HG02588 (cell line): ENCODE results near the gene SLC1A7.

Source experiments
- ATAC-seq: cut with Tn5 transposase; IDR thresholded peaks from one replicate; pipeline ENCODE4 v1.9.1; 2021; ENCODE audit warnings: mild to moderate bottlenecking, moderate library complexity; ENCODE audit not compliant: unreplicated experiment

The SLC1A7 gene

DNA sequence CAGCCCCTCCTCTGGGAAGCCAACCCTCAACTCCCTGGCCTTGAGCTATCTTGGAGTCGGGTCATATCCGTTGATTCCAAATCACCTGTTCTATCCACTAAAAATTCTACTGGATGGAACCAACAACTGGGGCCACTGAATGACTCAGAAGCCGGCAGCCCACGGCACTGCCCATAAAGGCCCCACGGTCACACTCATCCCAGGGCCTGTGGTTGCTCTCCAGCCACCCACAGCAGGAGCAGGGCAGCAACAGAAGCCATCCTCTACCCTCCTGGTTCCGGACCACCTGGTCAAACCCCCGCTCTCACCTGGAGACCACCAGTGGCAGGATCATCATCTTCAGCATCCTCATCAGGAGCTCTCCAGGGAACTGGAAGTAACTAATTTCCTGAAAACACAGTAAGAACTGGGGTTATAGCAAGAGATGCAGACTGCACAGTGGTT lies 8.4 kb downstream of the SLC1A7 start:
- no peak for ATAC-seq

GRCh38 chr1:53133261-53134041 lies 9.0 kb downstream of the SLC1A7 start:
- no peak for ATAC-seq

GRCh38 chr1:53132176-53132575 lies 10.3 kb downstream of the SLC1A7 start:
- ATAC-seq = no peak

- ATAC-seq = no peak
These were observed 10.9 kb downstream of the SLC1A7 start for GRCh38 chr1:53131590-53131938.

- ATAC-seq = no peak
These were observed 11.4 kb downstream of the SLC1A7 start for GRCh38 chr1:53130878-53131589.

DNA sequence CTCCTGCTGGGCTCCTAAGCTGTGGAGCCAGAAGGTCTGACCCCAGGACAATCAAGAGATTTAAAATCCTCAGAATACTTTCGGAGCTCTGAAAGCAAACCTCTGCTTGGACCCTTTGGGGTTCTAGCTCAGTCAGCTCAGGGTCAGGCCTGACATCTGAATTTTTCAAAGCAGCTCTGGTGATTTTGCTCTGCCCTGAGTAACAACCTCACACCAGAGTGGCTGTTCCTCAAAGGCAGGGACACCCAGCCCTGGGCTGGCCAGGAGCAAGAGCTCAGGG lies 11.9 kb downstream of the SLC1A7 start:
- no peak for ATAC-seq

GRCh38 chr1:53129891-53130597 lies 12.4 kb downstream of the SLC1A7 start:
- ATAC-seq = no peak

GRCh38 chr1:53128401-53128800 lies 14.0 kb downstream of the SLC1A7 start:
- no peak for ATAC-seq

- ATAC-seq = no peak
These were observed 14.9 kb downstream of the SLC1A7 start for GRCh38 chr1:53127546-53127945.

DNA sequence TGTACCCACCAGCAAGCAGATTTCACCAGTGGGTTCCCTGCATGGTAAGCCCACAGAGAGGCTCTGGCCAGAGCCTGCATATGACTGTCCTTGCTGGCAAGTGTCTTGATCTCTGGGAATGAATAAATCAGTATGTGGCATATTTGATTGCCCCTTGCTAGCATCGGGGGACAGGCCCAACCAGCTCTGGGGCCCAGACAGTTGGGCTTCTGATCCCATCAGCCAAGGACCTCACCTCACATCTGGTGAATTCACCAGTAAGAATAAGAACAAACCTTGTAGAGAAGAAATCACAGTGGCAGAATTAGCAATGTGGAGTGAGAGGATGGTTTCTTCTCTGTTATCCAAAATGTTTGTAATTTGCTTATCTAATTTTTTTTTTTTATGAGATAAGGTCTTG lies 15.9 kb downstream of the SLC1A7 start:
- no peak for ATAC-seq

DNA sequence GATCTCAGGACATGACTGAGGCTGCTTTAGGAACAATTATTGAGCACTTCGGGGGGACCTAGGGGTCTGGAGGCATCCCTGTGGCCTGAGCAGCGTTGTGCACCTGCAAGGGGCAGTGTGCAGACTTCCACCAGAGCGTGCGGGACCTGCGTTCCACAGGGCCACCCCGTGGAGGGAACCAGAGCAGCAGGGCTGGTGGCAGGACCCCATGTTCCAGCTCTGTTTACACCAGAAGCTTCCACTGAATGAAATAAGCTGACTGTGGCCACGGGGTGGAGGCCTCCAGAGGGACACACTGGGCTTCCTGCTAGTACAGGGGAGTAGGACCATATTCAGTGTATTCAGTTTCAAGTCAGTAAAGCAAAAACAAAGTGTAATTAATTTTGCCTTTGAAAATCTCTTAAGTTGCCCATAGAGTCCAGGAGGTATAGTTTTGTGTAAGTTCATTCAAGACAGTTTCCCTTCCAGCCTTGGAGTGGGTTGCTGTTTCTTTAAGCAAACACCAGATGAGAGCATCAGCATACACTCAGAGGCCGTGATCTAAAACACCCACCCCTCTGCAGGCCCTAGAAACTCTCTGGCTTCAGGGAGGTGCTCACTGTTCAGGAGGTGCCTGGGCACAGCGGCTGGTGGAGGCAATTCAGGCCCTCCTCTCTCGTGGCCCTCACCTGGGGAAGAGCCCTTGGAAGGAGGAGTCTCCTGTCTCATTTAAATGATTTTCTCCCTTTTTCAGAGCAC lies 16.6 kb downstream of the SLC1A7 start:
- no peak for ATAC-seq

GRCh38 chr1:53125122-53125521 lies 17.3 kb downstream of the SLC1A7 start:
- ATAC-seq = no peak

DNA sequence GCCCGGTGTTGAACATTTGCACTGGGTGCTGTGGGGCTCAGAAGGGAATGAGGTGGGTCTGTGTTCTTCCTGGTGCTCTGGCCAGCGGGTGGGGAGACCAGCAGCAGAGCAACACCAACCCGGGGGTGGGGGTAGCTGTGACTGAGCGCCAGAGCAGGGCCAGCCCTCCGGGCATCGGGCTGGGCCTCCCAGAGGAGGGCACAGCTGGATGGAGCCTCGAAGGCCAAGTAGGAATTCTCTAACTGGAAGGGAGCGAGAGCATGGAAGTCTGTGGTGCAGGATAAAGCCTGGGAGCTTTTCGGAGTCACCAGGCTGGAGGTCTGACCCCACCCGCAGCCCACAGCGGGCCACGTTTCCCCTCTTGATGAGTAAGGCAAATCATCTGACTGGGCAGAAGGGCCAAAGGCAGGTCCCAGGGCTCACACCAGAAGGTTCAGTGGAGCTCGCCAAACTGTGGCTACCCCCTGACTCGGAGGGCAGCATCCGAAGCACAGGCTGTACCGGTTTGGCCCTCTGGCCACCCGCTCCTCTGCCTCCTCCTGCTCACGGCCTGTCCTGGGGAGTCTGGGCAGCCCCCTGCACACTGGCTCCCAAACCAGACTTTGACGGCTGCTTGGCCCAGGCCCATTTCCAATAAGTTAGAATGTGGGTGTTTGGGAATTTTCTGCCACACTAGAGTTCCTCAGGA lies 18.8 kb downstream of the SLC1A7 start:
- no peak for ATAC-seq

GRCh38 chr1:53122961-53123413 lies 19.5 kb downstream of the SLC1A7 start:
- ATAC-seq = no peak

DNA sequence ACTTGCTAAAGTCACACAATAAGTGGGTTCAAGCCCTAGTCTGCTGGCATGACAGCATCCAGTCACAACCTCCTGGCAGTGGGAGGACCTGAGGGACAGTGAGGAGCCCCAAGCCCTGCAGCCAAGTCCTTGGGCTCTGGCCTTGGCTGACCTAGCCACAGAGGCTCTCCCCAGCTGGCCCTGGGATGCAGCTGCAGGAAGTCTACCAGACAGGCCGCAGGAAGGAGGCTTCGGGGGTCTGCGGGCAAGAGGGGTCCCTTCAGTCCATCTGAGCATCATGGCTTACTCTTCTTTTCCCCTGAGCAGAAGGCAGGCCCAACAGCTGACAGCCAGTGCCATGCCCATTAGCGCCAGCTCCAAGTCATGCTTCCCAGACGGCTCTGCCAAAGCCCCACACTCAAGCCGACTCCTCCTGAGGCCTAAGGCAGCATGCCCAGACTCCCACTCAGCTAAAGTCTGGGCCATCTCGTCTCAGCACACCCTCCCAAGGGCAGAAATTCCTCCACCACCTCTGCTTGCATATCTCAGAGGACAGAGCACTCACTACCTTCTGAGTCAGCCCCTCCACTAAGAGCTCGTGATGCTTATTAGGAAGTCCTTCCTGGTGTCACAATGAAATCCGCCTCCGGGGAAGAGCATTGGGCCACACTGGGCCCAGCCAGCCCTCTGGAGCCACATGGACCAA lies 20.1 kb downstream of the SLC1A7 start:
- ATAC-seq = no peak

DNA sequence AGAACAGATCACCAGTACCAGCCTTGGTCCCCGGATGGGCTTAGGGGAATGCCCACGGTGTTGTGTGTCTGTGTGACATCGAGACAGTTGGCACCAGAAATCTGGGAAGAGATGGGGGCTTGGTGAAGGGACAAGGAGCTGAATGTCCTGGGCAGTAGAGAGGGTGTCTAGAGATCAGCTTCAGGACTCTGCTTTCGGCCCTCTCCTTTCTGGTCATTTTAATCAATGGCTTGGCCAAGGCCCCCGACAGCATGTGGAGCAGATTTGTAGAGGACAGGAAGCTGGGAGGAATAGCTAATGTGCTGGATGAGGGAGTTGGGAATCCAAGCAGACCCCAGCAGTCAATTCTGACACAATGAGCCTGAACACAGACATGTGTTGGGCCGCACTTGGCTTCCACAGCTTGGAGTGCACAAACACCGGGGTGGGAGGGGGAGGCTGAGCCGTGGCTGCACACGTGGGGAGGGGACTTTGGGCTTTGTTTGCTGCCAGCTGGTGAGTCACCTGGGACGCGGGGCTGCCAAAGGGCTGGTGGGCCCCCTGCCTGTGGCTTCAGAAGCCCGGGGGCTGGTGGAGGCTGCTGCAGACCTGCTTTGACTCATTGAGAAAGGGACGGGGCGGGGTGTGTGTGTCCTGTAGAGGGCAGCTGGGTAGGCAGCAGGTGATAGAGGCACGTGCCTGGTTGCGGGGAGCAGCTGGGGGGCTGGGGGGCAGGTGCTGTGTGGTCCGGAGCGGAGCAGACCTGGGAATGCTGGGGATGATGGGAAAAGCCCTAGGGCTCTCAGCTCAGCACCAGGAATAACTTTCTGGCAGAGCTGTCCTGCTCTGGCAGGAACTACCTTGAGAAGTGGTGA lies 20.9 kb downstream of the SLC1A7 start:
- no peak for ATAC-seq

DNA sequence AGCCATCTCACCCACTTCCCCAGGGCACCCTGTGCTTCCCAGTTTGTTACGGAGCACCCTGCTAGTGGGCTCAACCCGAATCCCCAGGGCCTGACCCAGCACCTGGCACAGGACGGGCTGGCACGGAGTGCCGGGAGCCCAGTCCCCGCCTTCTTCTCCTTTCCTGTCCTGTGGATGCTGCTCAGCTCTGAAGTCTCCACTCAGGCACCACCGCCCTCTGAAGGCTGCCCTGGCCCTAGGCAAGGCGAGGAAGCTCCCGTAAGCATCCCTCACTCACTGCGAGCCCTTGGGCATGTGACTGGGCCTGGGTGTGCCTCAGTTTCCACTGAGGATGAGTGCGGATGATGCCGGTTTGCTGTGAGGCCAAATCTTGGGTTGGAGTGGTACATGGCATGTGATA lies 21.8 kb downstream of the SLC1A7 start:
- no peak for ATAC-seq

DNA sequence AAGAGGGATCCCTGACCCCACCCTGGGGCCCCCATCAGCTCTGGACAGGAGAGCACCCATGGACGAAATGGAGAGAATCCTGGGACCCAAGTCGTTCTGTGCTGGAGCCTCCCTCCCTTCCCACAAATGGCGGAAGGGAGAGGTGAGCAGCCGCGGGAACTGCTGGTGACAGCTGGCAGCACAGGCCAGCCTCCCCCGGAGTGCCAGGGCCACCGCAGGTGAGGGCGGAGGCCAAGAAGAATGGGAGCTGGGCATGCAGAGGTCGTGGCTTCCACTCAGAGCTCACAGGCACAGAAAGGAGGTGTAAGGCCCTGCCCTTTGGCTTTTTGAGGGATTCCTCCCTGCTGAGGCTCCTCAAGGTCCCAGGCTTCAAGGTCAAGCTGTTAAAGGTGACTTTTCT lies 24.6 kb downstream of the SLC1A7 start:
- ATAC-seq = no peak

DNA sequence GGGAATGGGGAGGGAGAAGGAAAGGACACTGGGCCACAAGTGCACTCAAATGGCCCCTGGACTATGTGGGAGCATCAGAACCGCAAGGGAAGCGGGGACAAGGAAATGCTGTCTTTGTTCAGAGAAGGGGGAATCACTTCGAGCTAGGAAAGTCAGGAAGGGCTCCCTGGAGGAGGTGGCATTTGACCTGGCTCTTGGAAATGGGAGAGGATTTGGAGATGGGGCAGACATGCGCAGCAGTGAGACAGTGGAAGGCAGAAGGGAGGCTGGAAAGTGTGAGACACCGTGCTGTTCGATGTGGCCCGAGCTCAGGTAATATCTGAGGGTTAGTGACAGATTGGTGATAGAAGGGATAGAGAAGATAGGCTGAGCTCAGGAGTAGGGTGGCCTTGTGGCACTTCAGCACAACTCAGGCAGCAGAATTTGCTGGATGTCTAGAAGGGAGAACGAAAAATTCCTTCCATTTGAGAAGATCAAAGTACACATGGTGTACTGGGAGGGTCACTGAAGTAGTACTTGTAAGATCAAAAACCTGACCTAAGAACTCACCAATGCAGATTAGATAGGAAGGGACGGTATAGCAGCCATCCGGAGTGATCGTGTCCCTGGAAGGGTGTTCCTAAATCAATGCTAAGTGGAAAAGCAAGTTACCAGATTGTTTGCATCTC lies 25.4 kb downstream of the SLC1A7 start:
- ATAC-seq = no peak
